Activated CD8-positive, alpha-beta memory T cell treated with anti-CD3 and anti-CD28 coated beads, Interleukin-2, amount 50 U/mL, for 1 hour (primary cell): Measurements from ENCODE around the gene DMD.

Experiments
- DNase-seq: peaks from one replicate; pipeline ENCODE4 v3.0.0-alpha.2; 2020; ENCODE audit errors: extremely low read depth

DMD gene

DNA sequence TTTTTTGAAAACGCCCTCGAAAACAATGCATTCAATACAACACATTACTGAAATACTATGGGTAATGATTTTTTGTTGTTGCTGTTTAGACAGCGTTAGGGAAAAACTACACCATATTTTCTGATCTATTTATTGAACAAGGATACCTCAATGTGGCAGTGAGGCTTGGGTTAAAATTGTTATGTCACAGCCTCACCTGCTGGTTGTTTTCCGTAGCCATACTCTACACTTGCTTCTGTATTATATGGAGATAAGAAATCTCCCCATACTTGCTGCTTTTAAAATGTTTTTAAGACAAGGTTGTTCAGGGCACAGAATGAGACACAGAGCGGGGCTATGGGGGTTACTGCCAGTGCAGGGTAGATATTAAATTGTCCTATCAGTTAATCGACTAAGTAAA, 1917.9 kb downstream of the DMD start:
- no peak for DNase-seq

DNA sequence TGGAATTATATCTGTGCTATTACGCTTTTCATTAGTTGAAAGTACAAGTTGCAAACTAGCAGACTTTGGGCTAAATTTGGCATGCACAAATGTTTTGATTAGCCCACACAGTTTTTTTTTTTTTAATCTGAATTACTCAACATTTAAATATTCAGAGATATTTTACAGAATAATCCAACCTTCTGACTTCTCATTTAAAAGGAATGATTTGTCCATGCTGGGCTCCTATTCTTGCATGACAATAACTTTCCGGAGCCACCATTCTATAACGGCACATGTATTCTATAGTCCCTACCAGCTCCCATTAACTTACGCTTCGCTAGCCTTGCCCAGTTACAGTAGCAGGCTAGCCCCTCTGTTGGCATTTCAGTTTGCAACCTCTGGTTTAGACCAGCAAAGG, 1920.2 kb downstream of the DMD start:
- no peak for DNase-seq

DNA sequence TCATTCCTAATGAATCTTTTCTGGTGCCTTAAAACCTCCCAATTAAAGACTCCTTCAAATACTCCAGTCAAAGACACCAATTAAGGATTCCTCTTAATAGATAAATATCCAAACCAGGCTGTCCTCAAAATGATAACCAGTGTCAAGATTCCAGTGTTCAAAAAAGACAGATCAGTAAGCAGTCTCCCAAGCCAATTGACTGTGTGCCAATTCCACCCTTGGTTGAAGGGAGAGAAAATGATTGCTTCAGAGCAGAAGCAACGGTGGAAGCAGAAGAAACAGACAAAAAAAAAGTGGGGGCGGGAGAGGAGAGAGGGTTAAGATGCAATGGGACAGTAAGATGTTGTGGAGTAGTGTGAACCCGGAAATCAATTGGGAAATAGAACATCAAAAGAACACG, 1923.5 kb downstream of the DMD start:
- no peak for DNase-seq

DNA sequence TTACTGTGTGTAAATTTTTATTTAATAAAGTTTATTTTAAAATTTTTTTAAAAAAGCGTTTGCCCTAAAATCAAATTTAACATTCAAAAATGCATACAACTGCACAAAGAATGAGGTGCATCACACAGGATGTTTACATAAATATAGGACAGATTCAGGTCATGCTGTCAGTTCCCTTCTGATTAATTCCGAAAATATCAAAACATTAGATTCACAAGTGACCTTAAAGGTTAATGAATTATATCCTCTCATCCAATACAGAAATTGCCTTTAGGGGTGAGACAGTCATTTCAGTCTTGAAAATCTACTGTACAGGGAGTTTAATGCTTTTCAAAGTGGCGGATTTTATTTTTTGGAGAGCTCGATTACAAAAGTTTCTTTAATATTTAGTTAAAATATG, 1930.8 kb downstream of the DMD start:
- DNase-seq: no peak

GRCh38 chrX:31279359-31279758, 1932.0 kb downstream of the DMD start:
- DNase-seq: no peak

GRCh38 chrX:31272472-31272775, 1938.9 kb downstream of the DMD start:
- no peak for DNase-seq

DNA sequence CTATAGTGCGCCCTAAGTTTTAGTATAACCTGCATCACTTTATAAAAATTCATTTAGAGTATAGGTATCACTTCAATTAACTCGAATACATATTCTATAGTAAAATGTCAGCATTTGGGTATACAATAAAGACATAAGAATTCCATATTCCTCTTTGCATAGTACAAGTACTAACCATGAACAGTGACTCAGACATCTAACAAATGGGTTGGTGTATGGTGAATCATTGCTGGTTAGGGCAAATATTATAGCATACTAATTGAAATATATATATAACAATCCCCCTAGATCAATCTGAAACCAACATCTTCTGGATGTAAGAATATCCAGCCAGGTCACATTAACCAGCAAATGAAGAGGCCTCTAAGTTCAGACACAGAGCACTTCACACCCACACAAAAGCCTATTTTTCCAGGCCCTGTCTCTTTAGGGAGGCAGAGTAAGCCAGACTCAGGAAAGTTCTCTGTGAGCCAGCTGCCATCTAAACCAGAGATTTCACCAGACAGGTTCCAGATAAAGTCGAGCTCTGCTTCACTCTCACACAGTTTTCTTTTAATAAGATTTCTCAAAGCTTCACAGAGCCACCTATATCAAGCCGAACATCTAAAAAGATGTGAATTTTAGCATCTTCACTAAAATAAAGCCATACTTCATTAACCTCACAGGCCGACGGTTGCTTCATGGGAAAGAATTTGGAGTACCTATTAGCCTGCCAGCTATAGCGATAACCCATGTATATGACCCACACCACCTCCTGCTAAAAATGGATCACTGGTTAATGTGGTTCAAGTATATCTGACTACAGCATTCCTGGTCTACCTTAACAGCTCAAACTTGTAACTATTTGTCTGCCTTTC, 1939.5 kb downstream of the DMD start:
- no peak for DNase-seq

- DNase-seq: no peak
These were observed 1941.4 kb downstream of the DMD start for GRCh38 chrX:31269914-31270313.

GRCh38 chrX:31268359-31268758, 1943.0 kb downstream of the DMD start:
- DNase-seq: no peak

GRCh38 chrX:31266203-31267076, 1944.9 kb downstream of the DMD start:
- no peak for DNase-seq

- DNase-seq: no peak
These were observed 1946.0 kb downstream of the DMD start for GRCh38 chrX:31265383-31265782.

- DNase-seq: no peak
These were observed 1951.0 kb downstream of the DMD start for GRCh38 chrX:31260351-31260750.

- DNase-seq: no peak
These were observed 1953.2 kb downstream of the DMD start for GRCh38 chrX:31258166-31258565.

GRCh38 chrX:31255310-31256033, 1955.9 kb downstream of the DMD start:
- no peak for DNase-seq

DNA sequence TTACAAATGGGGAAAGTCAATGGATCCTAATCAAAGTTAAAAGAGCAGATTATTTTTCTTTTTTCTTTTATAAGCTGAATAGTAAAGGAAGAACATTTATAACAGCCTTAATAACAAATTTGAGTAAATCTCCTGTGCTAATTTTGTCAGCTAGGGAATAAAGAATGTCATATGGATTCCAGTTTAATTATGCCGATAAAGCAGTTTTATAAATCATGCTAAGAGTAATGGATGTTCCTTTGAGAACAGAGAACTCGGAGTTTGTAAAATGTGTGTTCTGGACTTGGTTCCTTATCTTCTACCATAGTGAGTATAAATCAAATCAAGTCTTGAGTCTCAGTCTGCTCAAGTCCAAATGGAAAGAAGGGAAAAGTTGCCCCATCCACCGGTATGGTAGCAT, 1959.2 kb downstream of the DMD start:
- DNase-seq: no peak

- no peak for DNase-seq
These were observed 1960.0 kb downstream of the DMD start for GRCh38 chrX:31251336-31251735.

- no peak for DNase-seq
These were observed 1965.6 kb downstream of the DMD start for GRCh38 chrX:31245714-31246113.

GRCh38 chrX:31243804-31244203, 1967.5 kb downstream of the DMD start:
- DNase-seq: no peak

GRCh38 chrX:31240982-31241381, 1970.4 kb downstream of the DMD start:
- no peak for DNase-seq

GRCh38 chrX:31237189-31237588, 1974.2 kb downstream of the DMD start:
- DNase-seq: no peak

GRCh38 chrX:31236231-31236630, 1975.1 kb downstream of the DMD start:
- no peak for DNase-seq

DNA sequence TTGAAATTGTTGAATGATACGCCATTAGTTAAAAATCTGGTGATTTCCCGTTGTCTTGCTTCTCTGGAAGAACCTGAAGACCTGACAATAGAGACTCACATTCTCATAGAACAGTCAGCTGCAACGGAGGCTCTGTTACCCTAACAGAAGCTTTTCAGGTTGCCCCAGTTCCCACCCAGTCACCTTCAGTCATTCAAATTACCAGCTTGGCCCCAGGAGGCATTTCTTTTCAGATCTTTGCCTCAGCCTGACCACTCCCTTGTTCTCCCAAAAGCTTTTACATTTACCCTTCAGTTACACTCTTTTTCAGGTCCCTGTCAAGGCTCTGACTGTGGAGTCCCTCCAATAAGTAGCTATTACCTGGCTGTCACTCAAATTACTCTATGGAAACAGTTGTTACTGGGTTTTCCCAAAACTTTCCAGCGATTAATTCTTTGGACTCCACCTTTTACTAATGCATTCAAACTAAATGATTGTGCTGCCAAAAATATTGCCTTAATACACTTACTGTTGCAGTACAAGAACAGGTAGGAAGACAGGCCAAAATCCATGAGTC, 1977.3 kb downstream of the DMD start:
- DNase-seq: no peak
